Left hindlimb (tissue), 1 donor: ENCODE results near the gene PLCL1.

Experiments
- DNase-seq: peaks from one replicate; pipeline ENCODE4 v3.0.0-alpha.2; 2018

The PLCL1 gene

GRCh38 chr2:197890168-197890567, 85.8 kb downstream of the PLCL1 start:
- DNase-seq = no peak

- no peak for DNase-seq
Measured at GRCh38 chr2:197891897-197892442, 87.6 kb downstream of the PLCL1 start.

- DNase-seq = no peak
Measured at GRCh38 chr2:197893403-197894177, 89.2 kb downstream of the PLCL1 start.

GRCh38 chr2:197894751-197895274, 90.4 kb downstream of the PLCL1 start:
- DNase-seq = no peak

GRCh38 chr2:197897960-197898678, 93.7 kb downstream of the PLCL1 start:
- no peak for DNase-seq

- DNase-seq = no peak
Measured at GRCh38 chr2:197904446-197904845, 100.1 kb downstream of the PLCL1 start.

- no peak for DNase-seq
Measured at GRCh38 chr2:197908156-197908555, 103.8 kb downstream of the PLCL1 start.

GRCh38 chr2:197908990-197909776, 104.8 kb downstream of the PLCL1 start:
- peak; percentile 42 for DNase-seq

- no peak for DNase-seq
Measured at GRCh38 chr2:197911667-197912066, 107.3 kb downstream of the PLCL1 start.

GRCh38 chr2:197913084-197913483, 108.7 kb downstream of the PLCL1 start:
- no peak for DNase-seq

GRCh38 chr2:197914778-197915177, 110.4 kb downstream of the PLCL1 start:
- DNase-seq = no peak

GRCh38 chr2:197915548-197916265, 111.3 kb downstream of the PLCL1 start:
- DNase-seq = no peak

GRCh38 chr2:197919487-197919886, 115.1 kb downstream of the PLCL1 start:
- DNase-seq = no peak

- DNase-seq = no peak
Measured at GRCh38 chr2:197920088-197920487, 115.7 kb downstream of the PLCL1 start.

- DNase-seq = no peak
Measured at GRCh38 chr2:197920592-197921201, 116.3 kb downstream of the PLCL1 start.

- DNase-seq = no peak
Measured at GRCh38 chr2:197924483-197924882, 120.1 kb downstream of the PLCL1 start.

GRCh38 chr2:197925204-197925603, 120.8 kb downstream of the PLCL1 start:
- DNase-seq = no peak

GRCh38 chr2:197925976-197926375, 121.6 kb downstream of the PLCL1 start:
- no peak for DNase-seq

- no peak for DNase-seq
Measured at GRCh38 chr2:197926673-197927072, 122.3 kb downstream of the PLCL1 start.

GRCh38 chr2:197927994-197928393, 123.6 kb downstream of the PLCL1 start:
- no peak for DNase-seq

- DNase-seq = no peak
Measured at GRCh38 chr2:197929008-197929885, 124.9 kb downstream of the PLCL1 start.
